ENCODE data around the gene CDC25B.

The CDC25B gene

DNA sequence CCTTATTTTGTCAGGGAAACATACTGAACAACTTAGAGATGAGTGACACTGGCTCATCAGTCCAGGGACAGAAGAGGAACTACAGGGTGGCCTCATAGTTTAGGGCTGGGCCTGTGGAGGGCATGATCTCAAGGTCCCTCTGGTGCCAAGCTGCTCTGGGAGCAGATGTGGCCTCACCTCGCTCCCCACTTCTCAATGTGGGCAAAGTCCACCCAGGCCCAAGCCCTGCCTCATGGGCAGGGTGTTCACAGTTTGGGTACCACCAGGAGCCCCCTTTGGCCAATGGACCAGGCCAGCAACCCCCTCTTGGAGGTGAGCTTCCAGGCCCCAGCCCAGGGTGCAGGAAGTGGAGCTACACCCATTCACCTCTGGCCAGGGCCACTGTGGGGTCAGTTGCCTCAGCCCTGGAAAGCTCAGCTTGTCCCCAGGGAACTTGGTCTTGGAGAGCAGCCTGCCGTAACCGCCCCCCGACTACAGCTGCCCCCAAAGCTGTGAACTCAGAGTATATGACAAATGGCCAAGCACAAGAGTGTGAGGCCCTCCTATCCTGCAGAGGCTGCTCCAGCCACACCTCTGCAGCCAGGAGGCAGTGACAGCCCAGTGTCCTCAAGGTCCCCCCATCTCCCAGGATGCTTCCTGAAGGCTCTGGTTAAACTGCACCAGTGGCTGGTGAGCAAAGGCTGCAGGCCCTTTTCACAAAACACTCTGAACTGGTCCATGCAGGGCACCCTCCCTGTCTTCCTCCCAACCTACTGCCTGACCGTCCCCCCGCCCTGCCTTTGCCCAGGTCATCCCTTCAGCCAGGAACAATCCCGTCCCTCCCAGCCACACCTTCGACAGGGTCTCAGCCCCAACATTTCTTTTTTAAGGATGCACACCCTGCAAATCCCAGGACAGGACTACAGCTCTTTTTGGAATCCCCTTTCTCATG, 32.2 kb upstream of the CDC25B start:
- no peak for DNase-seq (ENCODE audit: low read depth)
- no peak overlapping the region for H3K4me3 ChIP-seq (ENCODE audit: low read depth, low read length)
- in situ Hi-C loops (cut with HindIII; ENCODE audit: low sequenced_read_pairs) = no loop called here
- TF ChIP-seq, protein P1, sequence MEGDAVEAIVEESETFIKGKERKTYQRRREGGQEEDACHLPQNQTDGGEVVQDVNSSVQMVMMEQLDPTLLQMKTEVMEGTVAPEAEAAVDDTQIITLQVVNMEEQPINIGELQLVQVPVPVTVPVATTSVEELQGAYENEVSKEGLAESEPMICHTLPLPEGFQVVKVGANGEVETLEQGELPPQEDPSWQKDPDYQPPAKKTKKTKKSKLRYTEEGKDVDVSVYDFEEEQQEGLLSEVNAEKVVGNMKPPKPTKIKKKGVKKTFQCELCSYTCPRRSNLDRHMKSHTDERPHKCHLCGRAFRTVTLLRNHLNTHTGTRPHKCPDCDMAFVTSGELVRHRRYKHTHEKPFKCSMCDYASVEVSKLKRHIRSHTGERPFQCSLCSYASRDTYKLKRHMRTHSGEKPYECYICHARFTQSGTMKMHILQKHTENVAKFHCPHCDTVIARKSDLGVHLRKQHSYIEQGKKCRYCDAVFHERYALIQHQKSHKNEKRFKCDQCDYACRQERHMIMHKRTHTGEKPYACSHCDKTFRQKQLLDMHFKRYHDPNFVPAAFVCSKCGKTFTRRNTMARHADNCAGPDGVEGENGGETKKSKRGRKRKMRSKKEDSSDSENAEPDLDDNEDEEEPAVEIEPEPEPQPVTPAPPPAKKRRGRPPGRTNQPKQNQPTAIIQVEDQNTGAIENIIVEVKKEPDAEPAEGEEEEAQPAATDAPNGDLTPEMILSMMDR (IDR thresholded peaks at IDR 0.05; ENCODE audit: low read depth, low read length, missing control alignments) = no peak

DNA sequence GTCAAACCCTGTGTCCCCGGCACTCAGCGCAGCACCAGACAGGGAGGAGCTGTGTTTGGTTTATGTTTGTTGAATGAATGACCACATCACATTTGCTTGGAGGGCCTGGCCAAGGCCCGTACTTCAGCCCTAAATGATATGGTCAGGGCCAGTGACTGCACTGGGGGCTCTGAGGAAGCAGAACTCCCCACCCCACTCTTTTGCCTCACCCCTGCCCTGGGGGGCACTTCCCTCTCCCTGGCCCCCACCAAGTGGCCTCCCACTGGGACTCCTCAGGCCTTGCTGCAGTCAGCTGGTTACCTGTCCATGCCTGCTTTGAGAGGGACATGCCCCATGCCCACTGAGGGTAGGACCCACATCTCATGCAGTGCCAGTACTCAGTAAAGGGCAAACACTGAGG, 31.5 kb upstream of the CDC25B start:
- H3K4me3 ChIP-seq (ENCODE audit: low read depth, low read length) = no peak overlapping the region
- in situ Hi-C loops (cut with HindIII; ENCODE audit: low sequenced_read_pairs) = no loop called here
- DNase-seq (ENCODE audit: low read depth) = no peak
- TF ChIP-seq, protein P1 (IDR thresholded peaks at IDR 0.05; ENCODE audit: low read depth, low read length, missing control alignments) = no peak

DNA sequence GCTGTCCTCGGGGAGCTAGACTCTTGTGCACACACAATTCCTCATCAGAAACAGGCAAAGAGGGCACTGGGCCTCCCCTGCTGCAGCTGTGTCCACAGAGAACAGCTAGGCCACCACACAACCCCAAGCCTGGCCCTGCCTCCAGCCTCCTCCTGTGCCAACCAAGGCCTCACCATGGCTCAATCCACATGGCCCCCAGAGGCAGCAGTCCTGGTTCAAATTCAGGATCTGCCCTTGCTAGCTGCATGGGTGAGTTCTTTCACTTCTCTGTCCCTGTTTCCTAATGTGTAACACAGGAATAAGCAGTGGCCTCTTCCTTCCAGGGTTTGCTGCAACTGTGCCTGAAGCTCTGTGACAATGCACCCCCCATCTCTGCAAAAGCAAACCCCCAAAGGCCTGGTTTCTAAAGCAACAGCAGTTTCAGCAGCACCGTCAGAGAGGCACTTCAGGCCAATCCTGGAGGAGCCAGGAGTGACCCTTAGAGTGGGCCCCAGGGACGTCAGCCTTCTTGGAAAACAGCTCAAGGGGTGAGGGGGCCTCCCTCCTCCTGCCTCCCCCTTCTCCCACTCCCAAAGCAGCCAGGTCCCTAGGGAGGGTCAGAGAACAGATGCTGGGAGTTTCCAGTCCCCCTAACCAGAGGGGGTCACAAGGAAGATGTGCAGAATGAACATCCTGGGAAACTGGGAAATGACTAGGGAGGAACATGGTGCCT, 30.8 kb upstream of the CDC25B start:
- TF ChIP-seq, protein P1 (IDR thresholded peaks at IDR 0.05; ENCODE audit: low read depth, low read length, missing control alignments) = no peak
- no peak for DNase-seq (ENCODE audit: low read depth)

DNA sequence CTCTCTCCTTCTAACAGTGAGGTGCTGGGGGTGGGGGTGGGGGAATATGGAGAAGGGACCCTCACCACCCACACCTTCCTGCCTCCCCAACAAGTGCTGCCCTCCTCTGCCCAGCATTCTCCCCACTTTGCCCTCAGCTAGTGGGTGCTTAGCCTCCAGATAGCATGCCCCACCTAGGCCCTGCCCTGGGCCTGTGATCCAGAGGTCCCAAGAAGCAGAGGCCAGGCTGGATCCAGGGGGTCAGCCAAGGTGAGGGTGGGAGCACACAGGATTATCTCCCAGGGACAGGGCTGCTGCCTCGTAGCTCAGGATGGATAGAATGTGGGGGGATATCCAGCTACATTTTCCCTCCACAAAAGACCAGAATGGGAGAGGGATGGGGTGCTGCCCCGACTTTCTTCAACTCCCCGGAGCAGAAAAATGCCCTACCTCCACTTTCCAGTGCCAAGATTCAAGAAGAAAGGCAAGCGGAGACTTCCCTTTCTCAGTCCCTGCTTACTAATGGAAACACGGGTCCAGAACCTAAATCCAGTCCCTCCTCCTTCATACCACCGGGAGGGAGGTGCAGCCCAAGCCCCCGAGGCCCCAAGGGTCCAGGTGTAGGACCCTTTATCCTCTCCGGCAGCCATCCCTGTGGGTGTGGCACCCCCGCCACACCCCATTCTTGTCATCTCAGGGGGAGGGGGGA, 29.5 kb upstream of the CDC25B start:
- in situ Hi-C loops (cut with HindIII; ENCODE audit: low sequenced_read_pairs) = no loop called here

More for the DNA sequence above, 30.8 kb upstream of the CDC25B start:
- in situ Hi-C loops (cut with HindIII; ENCODE audit: low sequenced_read_pairs) = no loop called here
- H3K4me3 ChIP-seq (ENCODE audit: low read depth, low read length) = no peak overlapping the region

DNA sequence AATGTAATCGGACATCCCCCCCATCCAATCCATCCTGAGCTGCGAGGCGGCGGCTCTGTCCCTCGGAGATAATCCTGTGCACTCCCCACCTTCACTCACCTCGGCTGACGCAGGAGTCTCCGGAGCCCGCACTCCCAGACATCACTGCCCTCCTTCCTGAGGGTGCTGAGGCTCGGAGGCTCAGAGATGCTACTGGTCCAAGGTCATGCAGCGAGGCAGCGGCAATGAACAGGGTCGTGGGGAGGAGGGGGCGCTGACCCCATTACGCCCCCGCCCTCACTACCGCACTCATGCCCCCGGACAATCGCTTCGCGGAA, 29.0 kb upstream of the CDC25B start:
- TF ChIP-seq, protein P1 (IDR thresholded peaks at IDR 0.05; ENCODE audit: low read depth, low read length, missing control alignments) = no peak
- DNase-seq (ENCODE audit: low read depth) = no peak
- in situ Hi-C loops (cut with HindIII; ENCODE audit: low sequenced_read_pairs) = no loop called here
- peak overlapping the region; percentile 74 for H3K4me3 ChIP-seq (ENCODE audit: low read depth, low read length)

More for the DNA sequence above, 29.5 kb upstream of the CDC25B start:
- DNase-seq (ENCODE audit: low read depth) = no peak
- peak overlapping the region; percentile 74 for H3K4me3 ChIP-seq (ENCODE audit: low read depth, low read length)
- TF ChIP-seq, protein P1 (IDR thresholded peaks at IDR 0.05; ENCODE audit: low read depth, low read length, missing control alignments) = no peak
